Astrocyte (in vitro differentiated cells and primary cell): Measurements from ENCODE around the gene DMWD.

Source experiments
- EZH2 ChIP-seq: IDR thresholded peaks from 2 replicates; pipeline ENCODE4 v1.6.1; 2012; ENCODE audit warnings: mild to moderate bottlenecking, low read length, inconsistent platforms; ENCODE audit not compliant: insufficient read depth
- TF ChIP-seq, protein P1 (sequence below): IDR thresholded peaks from 2 replicates; pipeline ENCODE4 v1.5.1; 2011; ENCODE audit warnings: low read depth, mild to moderate bottlenecking, inconsistent platforms, low read length, moderate library complexity; ENCODE audit not compliant: insufficient read depth

GRCh38 chr19:45747513-45747912 is 45.1 kb downstream of the DMWD start:
- TF ChIP-seq, protein P1, sequence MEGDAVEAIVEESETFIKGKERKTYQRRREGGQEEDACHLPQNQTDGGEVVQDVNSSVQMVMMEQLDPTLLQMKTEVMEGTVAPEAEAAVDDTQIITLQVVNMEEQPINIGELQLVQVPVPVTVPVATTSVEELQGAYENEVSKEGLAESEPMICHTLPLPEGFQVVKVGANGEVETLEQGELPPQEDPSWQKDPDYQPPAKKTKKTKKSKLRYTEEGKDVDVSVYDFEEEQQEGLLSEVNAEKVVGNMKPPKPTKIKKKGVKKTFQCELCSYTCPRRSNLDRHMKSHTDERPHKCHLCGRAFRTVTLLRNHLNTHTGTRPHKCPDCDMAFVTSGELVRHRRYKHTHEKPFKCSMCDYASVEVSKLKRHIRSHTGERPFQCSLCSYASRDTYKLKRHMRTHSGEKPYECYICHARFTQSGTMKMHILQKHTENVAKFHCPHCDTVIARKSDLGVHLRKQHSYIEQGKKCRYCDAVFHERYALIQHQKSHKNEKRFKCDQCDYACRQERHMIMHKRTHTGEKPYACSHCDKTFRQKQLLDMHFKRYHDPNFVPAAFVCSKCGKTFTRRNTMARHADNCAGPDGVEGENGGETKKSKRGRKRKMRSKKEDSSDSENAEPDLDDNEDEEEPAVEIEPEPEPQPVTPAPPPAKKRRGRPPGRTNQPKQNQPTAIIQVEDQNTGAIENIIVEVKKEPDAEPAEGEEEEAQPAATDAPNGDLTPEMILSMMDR = no peak
- TF ChIP-seq EZH2 = no peak
